GM12801 (cell line): ENCODE data around the gene CNOT4.

Source experiments
- TF ChIP-seq, protein P1 (sequence below): IDR thresholded peaks from one replicate; pipeline ENCODE4 v1.5.1; 2011; ENCODE audit warnings: control low read depth; ENCODE audit not compliant: insufficient read length; ENCODE audit errors: extremely low read depth

Gene CNOT4

DNA sequence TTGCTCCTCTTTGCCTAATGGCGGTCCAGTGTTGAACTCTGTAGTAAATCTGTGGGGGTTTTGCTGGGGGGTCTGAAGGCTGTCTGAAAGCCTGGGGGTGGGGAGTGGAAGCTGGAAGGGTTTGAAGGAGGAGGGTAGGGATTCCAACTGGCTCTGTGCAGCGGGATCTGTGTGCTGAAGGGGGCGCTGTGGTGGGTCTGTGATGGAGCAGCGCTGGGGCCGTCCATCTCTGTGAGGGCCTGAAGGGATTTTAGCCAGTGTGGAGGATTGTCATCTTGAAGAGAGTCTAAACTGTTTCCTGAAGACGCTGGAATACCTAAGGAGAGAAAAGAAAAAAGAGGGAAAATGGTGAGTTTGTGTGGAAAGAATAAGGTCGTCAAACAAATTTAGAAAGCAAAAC lies 147.0 kb downstream of the CNOT4 start:
- TF ChIP-seq, protein P1, sequence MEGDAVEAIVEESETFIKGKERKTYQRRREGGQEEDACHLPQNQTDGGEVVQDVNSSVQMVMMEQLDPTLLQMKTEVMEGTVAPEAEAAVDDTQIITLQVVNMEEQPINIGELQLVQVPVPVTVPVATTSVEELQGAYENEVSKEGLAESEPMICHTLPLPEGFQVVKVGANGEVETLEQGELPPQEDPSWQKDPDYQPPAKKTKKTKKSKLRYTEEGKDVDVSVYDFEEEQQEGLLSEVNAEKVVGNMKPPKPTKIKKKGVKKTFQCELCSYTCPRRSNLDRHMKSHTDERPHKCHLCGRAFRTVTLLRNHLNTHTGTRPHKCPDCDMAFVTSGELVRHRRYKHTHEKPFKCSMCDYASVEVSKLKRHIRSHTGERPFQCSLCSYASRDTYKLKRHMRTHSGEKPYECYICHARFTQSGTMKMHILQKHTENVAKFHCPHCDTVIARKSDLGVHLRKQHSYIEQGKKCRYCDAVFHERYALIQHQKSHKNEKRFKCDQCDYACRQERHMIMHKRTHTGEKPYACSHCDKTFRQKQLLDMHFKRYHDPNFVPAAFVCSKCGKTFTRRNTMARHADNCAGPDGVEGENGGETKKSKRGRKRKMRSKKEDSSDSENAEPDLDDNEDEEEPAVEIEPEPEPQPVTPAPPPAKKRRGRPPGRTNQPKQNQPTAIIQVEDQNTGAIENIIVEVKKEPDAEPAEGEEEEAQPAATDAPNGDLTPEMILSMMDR, result no peak

DNA sequence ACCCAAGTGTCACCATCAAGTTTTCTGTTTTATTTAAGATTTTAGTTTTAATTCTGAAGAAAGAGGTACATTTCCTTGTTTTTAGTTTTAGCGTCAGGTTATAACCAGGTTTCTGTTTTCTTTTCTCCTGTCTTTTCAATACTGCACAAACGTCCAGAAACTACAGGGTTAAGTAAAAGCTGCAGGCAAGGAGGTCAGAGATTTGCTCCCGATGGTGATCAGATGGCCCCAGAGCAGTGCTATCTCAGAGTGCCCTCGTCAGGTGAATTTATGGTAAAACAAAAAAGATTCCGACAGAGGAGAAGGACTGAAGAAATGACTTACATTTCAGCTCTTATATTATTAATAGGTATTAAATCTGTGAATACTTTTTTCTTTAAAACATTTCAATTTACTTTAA lies 148.1 kb downstream of the CNOT4 start:
- TF ChIP-seq, protein P1, result no peak

DNA sequence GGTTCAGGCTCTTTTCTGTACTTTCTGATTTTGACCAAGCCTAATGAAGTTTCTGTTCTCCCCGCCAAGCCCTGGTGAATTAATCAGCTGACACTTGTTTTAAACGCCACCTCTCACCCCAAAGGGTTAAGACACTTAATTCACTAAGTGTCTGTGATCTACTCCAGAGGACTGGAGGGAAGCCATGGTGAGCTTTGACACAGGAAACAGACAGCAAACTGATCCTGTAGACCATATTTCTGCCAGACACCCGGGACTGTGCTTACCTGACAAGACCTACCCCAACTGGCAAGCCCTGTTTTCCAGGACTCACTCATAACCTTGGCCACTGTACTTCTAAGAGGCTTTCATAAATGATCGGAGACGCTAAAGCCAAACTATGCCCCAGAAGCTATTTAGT lies 150.3 kb downstream of the CNOT4 start:
- TF ChIP-seq, protein P1, result no peak

DNA sequence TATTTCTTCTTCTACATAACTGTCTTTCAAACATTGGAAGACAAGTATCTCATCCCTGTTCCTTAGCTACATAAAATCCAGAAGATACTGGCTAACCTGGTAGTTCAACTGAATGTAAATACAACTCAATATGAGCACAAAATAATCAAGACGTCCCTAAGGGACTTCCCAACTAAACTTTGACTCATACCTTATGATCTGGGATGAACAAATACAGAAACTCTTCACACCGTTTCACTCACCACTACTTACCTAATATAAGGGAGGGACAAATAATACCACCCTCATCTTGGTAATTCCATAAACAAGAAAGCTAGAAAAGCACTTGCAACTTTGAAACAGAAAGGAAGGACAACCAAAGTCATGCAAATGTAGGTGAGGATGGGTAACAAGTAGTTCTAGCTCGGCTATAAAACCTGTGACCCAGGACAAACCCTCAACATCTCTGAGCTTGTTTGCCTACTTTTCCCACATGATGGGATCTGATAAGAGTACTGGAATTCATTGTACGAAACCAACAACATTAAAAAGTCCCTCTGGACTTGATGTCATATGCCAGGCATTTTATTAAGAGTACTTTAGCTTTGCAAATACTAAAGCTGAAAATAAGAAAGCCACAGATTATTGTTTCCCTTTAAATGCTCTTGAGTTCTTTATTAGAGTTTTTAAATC lies 154.4 kb downstream of the CNOT4 start:
- TF ChIP-seq, protein P1, result no peak

DNA sequence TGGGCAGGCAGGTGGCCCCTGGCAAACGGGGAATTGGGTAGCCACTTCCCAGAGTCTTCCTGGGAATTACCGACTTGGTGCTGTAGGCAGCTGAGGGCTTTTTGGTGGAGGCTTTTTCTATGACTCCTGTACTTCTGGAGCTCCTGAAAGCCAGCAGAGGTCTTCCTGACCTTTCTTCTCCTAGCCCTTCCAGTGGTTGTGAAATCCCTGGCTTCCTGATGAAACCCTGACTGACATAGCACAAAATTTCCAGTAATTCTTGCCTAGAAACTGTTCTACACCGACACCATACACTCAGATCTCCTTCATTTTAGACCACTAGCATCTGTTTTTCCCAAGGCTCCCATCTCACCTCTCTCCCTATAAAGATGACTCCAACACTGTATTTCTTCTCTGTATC lies 156.1 kb downstream of the CNOT4 start:
- TF ChIP-seq, protein P1, result no peak

DNA sequence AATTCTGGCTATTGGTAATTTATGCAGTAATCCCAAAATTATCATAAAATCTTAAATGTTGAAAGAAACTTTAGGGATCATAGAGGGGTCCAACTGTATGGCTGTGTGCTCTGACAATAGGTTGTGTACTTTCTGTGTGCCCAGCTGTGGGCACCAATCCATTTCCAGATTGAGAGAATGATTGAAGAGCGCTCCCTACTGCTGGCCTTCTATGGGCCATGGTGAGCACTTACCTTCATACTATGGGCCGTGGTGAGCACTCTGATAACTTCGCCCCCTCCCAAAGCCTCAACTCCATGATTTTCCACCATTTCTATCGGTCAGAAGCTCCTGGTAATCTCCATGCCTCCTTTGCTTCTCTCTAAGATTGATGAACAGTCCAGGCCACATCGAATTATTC lies 157.6 kb downstream of the CNOT4 start:
- TF ChIP-seq, protein P1, result no peak

DNA sequence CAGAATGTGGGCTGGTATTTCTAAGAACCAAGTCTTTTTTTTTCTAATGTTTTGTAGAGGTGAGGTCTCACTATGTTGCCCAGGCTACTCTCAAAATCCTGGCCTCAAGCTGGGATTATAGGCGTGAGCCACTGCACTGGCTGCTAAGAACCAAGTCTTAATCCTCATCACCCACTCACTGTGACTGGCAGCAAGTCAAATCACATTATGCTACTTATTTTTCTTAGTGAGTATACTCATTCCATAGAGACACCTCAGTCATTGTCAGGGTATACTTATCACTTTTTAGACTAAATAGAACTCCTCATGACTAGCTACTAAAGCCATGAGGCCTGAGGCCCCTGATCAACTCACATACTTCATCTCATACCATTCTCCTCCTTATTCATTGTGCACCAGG lies 160.2 kb downstream of the CNOT4 start:
- TF ChIP-seq, protein P1, result no peak

DNA sequence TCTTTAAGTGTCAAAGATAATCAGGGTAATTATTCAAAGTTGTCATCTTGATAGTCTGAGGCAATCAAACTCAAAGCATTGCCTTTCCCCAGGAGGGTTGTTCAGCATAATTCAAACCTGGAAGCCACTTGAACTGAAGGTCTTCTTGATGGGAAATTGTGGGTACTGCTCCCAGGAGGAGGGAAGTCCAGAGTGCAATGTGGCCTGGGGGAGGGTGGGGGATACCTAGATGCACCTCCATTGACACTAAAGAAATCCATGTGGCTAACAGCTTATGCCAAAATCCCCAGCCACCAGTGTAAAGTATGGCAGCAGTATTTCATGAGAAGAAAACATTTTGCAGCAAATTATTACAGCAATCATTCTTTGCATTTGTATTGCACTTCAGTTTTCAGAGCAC lies 161.4 kb downstream of the CNOT4 start:
- TF ChIP-seq, protein P1, result no peak
